ENCODE data around the gene BOD1.

BOD1 gene

GRCh38 chr5:173625673-173626504, 9.4 kb upstream of the BOD1 start:
- 88% methylated on average over 6 of the region's 6 CpGs for WGBS (ENCODE audit: insufficient coverage)
- no peaks in the 10 kb centered on the region for H3K36me3 ChIP-seq (ENCODE audit: control insufficient read depth in 4 of 4, insufficient read depth in 4 of 4, low read length in 3 of 4)
- CTCF ChIA-PET: interaction anchor here (0.6 to 1.5 kb wide), 5 partner anchors 8 to 349 kb away, joined by 3 to 6 read pairs (median 3); no protein-coding TSS in a partner anchor
- POLR2A ChIA-PET: no interaction called here
- no peak overlapping the region for H3K27ac ChIP-seq (ENCODE audit: insufficient read depth in 1 of 2, low read depth in 1 of 2, low read length in 2 of 2, poor library complexity in 1 of 2, severe bottlenecking in 2 of 2)
- peak in 1 of 3 donors; percentile 29 for DNase-seq
- no peaks in the 10 kb centered on the region for H3K9me3 ChIP-seq (ENCODE audit: control extremely low read depth in 1 of 5, control insufficient read depth in 4 of 5, insufficient read depth in 2 of 5, low read depth in 1 of 5, low read length in 4 of 5)
- H3K4me3 ChIP-seq (ENCODE audit: control insufficient read depth in 1 of 7, extremely low read depth in 1 of 7, insufficient read depth in 4 of 7, low read depth in 2 of 7, low read length in 6 of 7): no peak overlapping the region
- H3K27me3 ChIP-seq (replicated peaks in 2 of 5; ENCODE audit: control insufficient read depth in 4 of 5, insufficient read depth in 5 of 5, low read length in 4 of 5): peaks cover 0 to 5% (median 0%) of the 10 kb centered on the region in 5 experiments
- H3K4me1 ChIP-seq (ENCODE audit: control extremely low read depth in 1 of 4, control insufficient read depth in 4 of 4, insufficient read depth in 4 of 4, low read length in 3 of 4): no peaks in the 10 kb centered on the region

GRCh38 chr5:173625261-173625660, 8.8 kb upstream of the BOD1 start:
- ChIA-PET CTCF (interaction anchor here (0.6 to 0.9 kb wide), 2 partner anchors 286 to 300 kb away, joined by 3 to 4 read pairs; no protein-coding TSS in a partner anchor), POLR2A (no interaction called here)
- Histone ChIP-seq H3K27ac (ENCODE audit: insufficient read depth in 1 of 2, low read depth in 1 of 2, low read length in 2 of 2, poor library complexity in 1 of 2, severe bottlenecking in 2 of 2) (no peak overlapping the region), H3K27me3 (replicated peaks in 2 of 5; ENCODE audit: control insufficient read depth in 4 of 5, insufficient read depth in 5 of 5, low read length in 4 of 5) (peaks cover 0 to 5% (median 0%) of the 10 kb centered on the region in 5 experiments), H3K4me1 (ENCODE audit: control extremely low read depth in 1 of 4, control insufficient read depth in 4 of 4, insufficient read depth in 4 of 4, low read length in 3 of 4) (no peaks in the 10 kb centered on the region), H3K4me3 (ENCODE audit: control insufficient read depth in 1 of 7, extremely low read depth in 1 of 7, insufficient read depth in 4 of 7, low read depth in 2 of 7, low read length in 6 of 7) (no peak overlapping the region), H3K9me3 (ENCODE audit: control extremely low read depth in 1 of 5, control insufficient read depth in 4 of 5, insufficient read depth in 2 of 5, low read depth in 1 of 5, low read length in 4 of 5) (no peaks in the 10 kb centered on the region), H3K36me3 (ENCODE audit: control insufficient read depth in 4 of 4, insufficient read depth in 4 of 4, low read length in 3 of 4) (no peaks in the 10 kb centered on the region)
- 93% methylated on average over 2 of the region's 3 CpGs for WGBS (ENCODE audit: insufficient coverage)
- no peak for DNase-seq

GRCh38 chr5:173624282-173624681, 7.8 kb upstream of the BOD1 start:
- H3K36me3 ChIP-seq (ENCODE audit: control insufficient read depth in 4 of 4, insufficient read depth in 4 of 4, low read length in 3 of 4): no peaks in the 10 kb centered on the region
- no peak for DNase-seq
- H3K4me3 ChIP-seq (ENCODE audit: control insufficient read depth in 1 of 7, extremely low read depth in 1 of 7, insufficient read depth in 4 of 7, low read depth in 2 of 7, low read length in 6 of 7): no peak overlapping the region
- POLR2A ChIA-PET: no interaction called here
- no peaks in the 10 kb centered on the region for H3K4me1 ChIP-seq (ENCODE audit: control extremely low read depth in 1 of 4, control insufficient read depth in 4 of 4, insufficient read depth in 4 of 4, low read length in 3 of 4)
- H3K27me3 ChIP-seq (replicated peaks in 2 of 5; ENCODE audit: control insufficient read depth in 4 of 5, insufficient read depth in 5 of 5, low read length in 4 of 5): peaks cover 0 to 5% (median 0%) of the 10 kb centered on the region in 5 experiments
- H3K9me3 ChIP-seq (ENCODE audit: control extremely low read depth in 1 of 5, control insufficient read depth in 4 of 5, insufficient read depth in 2 of 5, low read depth in 1 of 5, low read length in 4 of 5): no peaks in the 10 kb centered on the region
- CTCF ChIA-PET: interaction anchor here (0.9 to 9.9 kb wide), 2 partner anchors 301 to 348 kb away, joined by 3 to 112 read pairs; no protein-coding TSS in a partner anchor
- 83% methylated on average over 4 of the region's 5 CpGs for WGBS (ENCODE audit: insufficient coverage)
- no peak overlapping the region for H3K27ac ChIP-seq (ENCODE audit: insufficient read depth in 1 of 2, low read depth in 1 of 2, low read length in 2 of 2, poor library complexity in 1 of 2, severe bottlenecking in 2 of 2)

GRCh38 chr5:173623789-173624188, 7.3 kb upstream of the BOD1 start:
- no peak overlapping the region for H3K4me3 ChIP-seq (ENCODE audit: control insufficient read depth in 1 of 7, extremely low read depth in 1 of 7, insufficient read depth in 4 of 7, low read depth in 2 of 7, low read length in 6 of 7)
- no peaks in the 10 kb centered on the region for H3K9me3 ChIP-seq (ENCODE audit: control extremely low read depth in 1 of 5, control insufficient read depth in 4 of 5, insufficient read depth in 2 of 5, low read depth in 1 of 5, low read length in 4 of 5)
- H3K36me3 ChIP-seq (ENCODE audit: control insufficient read depth in 4 of 4, insufficient read depth in 4 of 4, low read length in 3 of 4): no peaks in the 10 kb centered on the region
- ChIA-PET POLR2A (no interaction called here), CTCF (interaction anchor here (0.9 to 9.9 kb wide), 3 partner anchors 9 to 349 kb away, joined by 3 to 112 read pairs (median 6); no protein-coding TSS in a partner anchor)
- H3K27ac ChIP-seq (ENCODE audit: insufficient read depth in 1 of 2, low read depth in 1 of 2, low read length in 2 of 2, poor library complexity in 1 of 2, severe bottlenecking in 2 of 2): no peak overlapping the region
- WGBS (ENCODE audit: insufficient coverage): no CpG with 5 or more reads among the region's 1 CpG
- H3K27me3 ChIP-seq (replicated peaks in 2 of 5; ENCODE audit: control insufficient read depth in 4 of 5, insufficient read depth in 5 of 5, low read length in 4 of 5): peaks cover 0 to 5% (median 0%) of the 10 kb centered on the region in 5 experiments
- no peaks in the 10 kb centered on the region for H3K4me1 ChIP-seq (ENCODE audit: control extremely low read depth in 1 of 4, control insufficient read depth in 4 of 4, insufficient read depth in 4 of 4, low read length in 3 of 4)
- DNase-seq: no peak

- peaks cover 0 to 5% (median 0%) of the 10 kb centered on the region in 5 experiments for H3K27me3 ChIP-seq (replicated peaks in 2 of 5; ENCODE audit: control insufficient read depth in 4 of 5, insufficient read depth in 5 of 5, low read length in 4 of 5)
- ChIA-PET POLR2A (no interaction called here), CTCF (interaction anchor here (0.9 to 9.9 kb wide), 3 partner anchors 8 to 349 kb away, joined by 3 to 112 read pairs (median 6); no protein-coding TSS in a partner anchor)
- no peaks in the 10 kb centered on the region for H3K9me3 ChIP-seq (ENCODE audit: control extremely low read depth in 1 of 5, control insufficient read depth in 4 of 5, insufficient read depth in 2 of 5, low read depth in 1 of 5, low read length in 4 of 5)
- H3K36me3 ChIP-seq (ENCODE audit: control insufficient read depth in 4 of 4, insufficient read depth in 4 of 4, low read length in 3 of 4): no peaks in the 10 kb centered on the region
- H3K4me1 ChIP-seq (ENCODE audit: control extremely low read depth in 1 of 4, control insufficient read depth in 4 of 4, insufficient read depth in 4 of 4, low read length in 3 of 4): no peaks in the 10 kb centered on the region
- DNase-seq: no peak
- WGBS (ENCODE audit: insufficient coverage): 100% methylated on average over 6 of the region's 10 CpGs
- no peak overlapping the region for H3K4me3 ChIP-seq (ENCODE audit: control insufficient read depth in 1 of 7, extremely low read depth in 1 of 7, insufficient read depth in 4 of 7, low read depth in 2 of 7, low read length in 6 of 7)
- H3K27ac ChIP-seq (ENCODE audit: insufficient read depth in 1 of 2, low read depth in 1 of 2, low read length in 2 of 2, poor library complexity in 1 of 2, severe bottlenecking in 2 of 2): no peak overlapping the region
Measured at GRCh38 chr5:173623296-173623771, 6.9 kb upstream of the BOD1 start.

DNA sequence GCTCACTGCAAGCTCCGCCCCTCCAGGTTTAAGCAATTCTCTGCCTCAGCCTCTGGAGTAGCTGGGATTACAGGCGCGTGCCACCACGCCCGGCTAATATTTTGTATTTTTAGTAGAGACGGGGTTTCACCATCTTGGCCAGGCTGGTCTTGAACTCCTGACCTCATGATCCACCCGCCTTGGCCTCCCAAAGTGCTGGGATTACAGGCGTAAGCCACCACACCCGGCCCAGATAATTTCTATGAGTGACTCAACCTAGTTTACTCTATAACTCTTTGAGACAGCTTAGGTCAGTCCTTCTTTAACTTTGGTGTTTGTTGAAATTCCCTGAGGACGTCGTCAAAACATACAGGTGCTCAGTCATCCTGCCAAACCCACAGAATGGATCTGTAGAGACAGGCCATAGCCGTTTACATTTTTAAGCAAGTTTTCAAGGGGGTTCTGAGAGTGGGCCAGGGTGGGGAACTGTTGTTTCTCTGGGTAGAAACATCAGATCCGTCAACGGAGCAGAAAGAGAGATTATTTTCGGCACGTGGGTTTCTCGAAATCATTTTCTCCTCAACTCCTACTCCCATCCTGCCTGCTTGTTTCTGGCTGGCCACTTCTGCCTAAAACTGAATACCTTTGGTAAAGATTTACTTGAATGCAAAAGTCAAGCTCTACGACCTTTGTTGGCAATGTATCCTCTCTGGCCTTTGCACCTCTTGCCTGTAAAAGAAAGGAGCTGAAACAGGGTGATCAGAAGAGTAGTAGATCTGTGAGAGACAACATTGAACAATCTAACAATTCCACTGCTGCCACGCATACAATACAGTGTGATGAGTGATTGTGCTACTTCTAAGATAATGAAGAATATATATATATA, 6.0 kb upstream of the BOD1 start:
- DNase-seq: no peak
- no peak overlapping the region for H3K27ac ChIP-seq (ENCODE audit: insufficient read depth in 1 of 2, low read depth in 1 of 2, low read length in 2 of 2, poor library complexity in 1 of 2, severe bottlenecking in 2 of 2)
- ChIA-PET CTCF (interaction anchor here (1.3 to 9.9 kb wide), 2 partner anchors 303 to 350 kb away, joined by 6 to 112 read pairs; no protein-coding TSS in a partner anchor), POLR2A (no interaction called here)
- peaks cover 0 to 2% (median 0%) of the 10 kb centered on the region in 5 experiments for H3K27me3 ChIP-seq (replicated peaks in 2 of 5; ENCODE audit: control insufficient read depth in 4 of 5, insufficient read depth in 5 of 5, low read length in 4 of 5)
- 96% methylated on average over 7 of the region's 19 CpGs for WGBS (ENCODE audit: insufficient coverage)
- no peaks in the 10 kb centered on the region for H3K9me3 ChIP-seq (ENCODE audit: control extremely low read depth in 1 of 5, control insufficient read depth in 4 of 5, insufficient read depth in 2 of 5, low read depth in 1 of 5, low read length in 4 of 5)
- H3K4me3 ChIP-seq (ENCODE audit: control insufficient read depth in 1 of 7, extremely low read depth in 1 of 7, insufficient read depth in 4 of 7, low read depth in 2 of 7, low read length in 6 of 7): no peak overlapping the region
- H3K4me1 ChIP-seq (ENCODE audit: control extremely low read depth in 1 of 4, control insufficient read depth in 4 of 4, insufficient read depth in 4 of 4, low read length in 3 of 4): no peaks in the 10 kb centered on the region
- H3K36me3 ChIP-seq (ENCODE audit: control insufficient read depth in 4 of 4, insufficient read depth in 4 of 4, low read length in 3 of 4): no peaks in the 10 kb centered on the region
